ENCODE data around the gene SPAAR.

SPAAR gene

GRCh38 chr9:35948901-35949318 lies 39.6 kb downstream of the SPAAR start:
- DNase-seq (ENCODE audit: low read depth) = no peak

- DNase-seq (ENCODE audit: low read depth) = peak; percentile 78
Measured at GRCh38 chr9:35951736-35952135, 42.4 kb downstream of the SPAAR start.

GRCh38 chr9:35952526-35953191 lies 43.4 kb downstream of the SPAAR start:
- no peak for DNase-seq (ENCODE audit: low read depth)

GRCh38 chr9:35954942-35955546 lies 45.8 kb downstream of the SPAAR start:
- DNase-seq (ENCODE audit: low read depth) = no peak

- DNase-seq (ENCODE audit: low read depth) = no peak
Measured at GRCh38 chr9:35956651-35957050, 47.4 kb downstream of the SPAAR start.

GRCh38 chr9:35958104-35958837 lies 49.0 kb downstream of the SPAAR start, which contains the start of gene OR2S2:
Gene OR2S2 (minus strand): TSS chr9:35958154. CDS start chr9:35958098, 56 bp downstream.
- DNase-seq (ENCODE audit: low read depth) = no peak

GRCh38 chr9:35960039-35960655 lies 50.9 kb downstream of the SPAAR start:
- no peak for DNase-seq (ENCODE audit: low read depth)
